ENCODE results near the gene VLDLR. TPM values are rescaled to one million over a fixed set of nuclear protein-coding genes. Genes with fewer than 3 reads are reported as not detected.

The VLDLR gene
- total and polyA plus RNA-seq, 9 donors = 37.3 to 232 (median 81.8) TPM

GRCh38 chr9:2622461-2623287 lies 1.1 kb downstream of the VLDLR start:
- peak; percentile 41 to 68 (median 62) for DNase-seq
- Histone ChIP-seq H3K27ac (peak overlapping the region; percentile 91 to 95), H3K4me1 (ENCODE audit: insufficient read depth) (peaks cover 5% of the 10 kb centered on the region), H3K36me3 (no peaks in the 10 kb centered on the region), H3K4me3 (peak overlapping the region; percentile 86), H3K9me3 (no peaks in the 10 kb centered on the region), H3K27me3 (no peaks in the 10 kb centered on the region)
- TF ChIP-seq, protein P1, sequence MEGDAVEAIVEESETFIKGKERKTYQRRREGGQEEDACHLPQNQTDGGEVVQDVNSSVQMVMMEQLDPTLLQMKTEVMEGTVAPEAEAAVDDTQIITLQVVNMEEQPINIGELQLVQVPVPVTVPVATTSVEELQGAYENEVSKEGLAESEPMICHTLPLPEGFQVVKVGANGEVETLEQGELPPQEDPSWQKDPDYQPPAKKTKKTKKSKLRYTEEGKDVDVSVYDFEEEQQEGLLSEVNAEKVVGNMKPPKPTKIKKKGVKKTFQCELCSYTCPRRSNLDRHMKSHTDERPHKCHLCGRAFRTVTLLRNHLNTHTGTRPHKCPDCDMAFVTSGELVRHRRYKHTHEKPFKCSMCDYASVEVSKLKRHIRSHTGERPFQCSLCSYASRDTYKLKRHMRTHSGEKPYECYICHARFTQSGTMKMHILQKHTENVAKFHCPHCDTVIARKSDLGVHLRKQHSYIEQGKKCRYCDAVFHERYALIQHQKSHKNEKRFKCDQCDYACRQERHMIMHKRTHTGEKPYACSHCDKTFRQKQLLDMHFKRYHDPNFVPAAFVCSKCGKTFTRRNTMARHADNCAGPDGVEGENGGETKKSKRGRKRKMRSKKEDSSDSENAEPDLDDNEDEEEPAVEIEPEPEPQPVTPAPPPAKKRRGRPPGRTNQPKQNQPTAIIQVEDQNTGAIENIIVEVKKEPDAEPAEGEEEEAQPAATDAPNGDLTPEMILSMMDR (IDR thresholded peaks at IDR 0.05) = no peak
- no peak for TF ChIP-seq POLR2A (IDR thresholded peaks at IDR 0.05)
- no peak for TF ChIP-seq EP300 (IDR thresholded peaks at IDR 0.05)
- WGBS, 3 donors = 0 to 1% (median 0%) methylated on average over 49 to 82 of the region's 82 CpGs
- intact Hi-C loops (cut with DNase I) = loop anchor here (5.0 to 10.0 kb wide), 10 partner anchors 105 to 498 kb away; no protein-coding TSS in a partner anchor

DNA sequence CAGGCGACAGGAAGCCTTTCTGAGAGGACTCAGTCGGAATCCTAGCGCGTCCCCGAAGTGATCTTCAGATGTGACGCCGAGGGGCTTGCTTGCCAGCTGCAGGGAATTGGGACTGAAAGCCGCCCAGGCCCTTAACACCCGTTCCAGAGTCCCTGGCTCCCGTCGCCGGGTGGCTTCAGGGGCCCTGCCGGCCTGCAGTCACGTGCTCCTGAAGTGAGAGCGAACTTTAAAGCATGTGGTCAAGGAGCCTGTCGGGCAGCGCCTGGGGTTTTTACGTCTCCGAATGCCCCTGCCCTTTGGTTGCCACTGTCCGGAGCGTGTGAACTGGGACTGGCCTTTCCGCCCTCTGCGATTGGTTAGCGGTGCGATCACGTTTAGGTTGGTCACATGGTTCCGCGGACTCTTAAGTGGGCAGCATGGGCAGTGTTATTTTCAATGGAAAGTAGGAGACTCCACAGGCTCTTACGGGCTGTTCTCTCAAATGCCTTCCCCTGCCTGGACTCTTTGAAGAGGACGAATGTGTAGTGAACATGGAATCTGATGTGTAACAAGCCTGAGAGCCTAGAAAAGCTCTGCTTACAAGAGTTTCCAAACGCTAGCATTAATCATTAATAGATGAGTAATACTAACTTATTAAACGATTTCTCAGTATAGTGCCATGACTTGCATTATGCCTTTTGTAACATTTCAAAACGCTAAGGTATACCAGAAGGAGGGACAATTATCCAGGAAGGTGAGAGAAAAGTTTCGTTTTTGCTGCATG lies 1.9 kb downstream of the VLDLR start:
- Histone ChIP-seq H3K4me1 (ENCODE audit: insufficient read depth) (peaks cover 8% of the 10 kb centered on the region), H3K36me3 (no peaks in the 10 kb centered on the region), H3K4me3 (peak overlapping the region; percentile 86), H3K27ac (peak overlapping the region; percentile 91 to 95), H3K27me3 (no peaks in the 10 kb centered on the region), H3K9me3 (no peaks in the 10 kb centered on the region)
- DNase-seq = peak; percentile 79 to 84 (median 80)
- intact Hi-C loops (cut with DNase I) = loop anchor here (5.0 to 10.0 kb wide), 10 partner anchors 104 to 499 kb away; no protein-coding TSS in a partner anchor
- 3 to 4% (median 3%) methylated on average over 34 of the region's 34 CpGs for WGBS, 3 donors
- TF ChIP-seq, protein P1 (IDR thresholded peaks at IDR 0.05) = no peak
- TF ChIP-seq EP300 (IDR thresholded peaks at IDR 0.05) (no peak), POLR2A (IDR thresholded peaks at IDR 0.05) (peak; percentile 71)

GRCh38 chr9:2624051-2624682 lies 2.6 kb downstream of the VLDLR start:
- 52 to 65% (median 62%) methylated on average over 1 of the region's 1 CpG for WGBS, 3 donors
- no peak for DNase-seq
- H3K4me1 ChIP-seq (ENCODE audit: insufficient read depth) = peaks cover 11% of the 10 kb centered on the region
- peak overlapping the region; percentile 91 to 95 for H3K27ac ChIP-seq
- no peaks in the 10 kb centered on the region for H3K27me3 ChIP-seq
- H3K4me3 ChIP-seq = peak overlapping the region; percentile 86
- intact Hi-C loops (cut with DNase I) = loop anchor here (5.0 to 10.0 kb wide), 10 partner anchors 103 to 499 kb away; no protein-coding TSS in a partner anchor
- H3K9me3 ChIP-seq = no peaks in the 10 kb centered on the region
- TF ChIP-seq, protein P1 (IDR thresholded peaks at IDR 0.05) = no peak
- TF ChIP-seq POLR2A (IDR thresholded peaks at IDR 0.05) (no peak), EP300 (IDR thresholded peaks at IDR 0.05) (no peak)
- H3K36me3 ChIP-seq = no peaks in the 10 kb centered on the region

GRCh38 chr9:2625427-2625826 lies 3.8 kb downstream of the VLDLR start:
- H3K27me3 ChIP-seq = no peaks in the 10 kb centered on the region
- 70 to 79% (median 76%) methylated on average over 4 of the region's 4 CpGs for WGBS, 3 donors
- H3K36me3 ChIP-seq = no peaks in the 10 kb centered on the region
- peaks cover 15% of the 10 kb centered on the region for H3K4me1 ChIP-seq (ENCODE audit: insufficient read depth)
- H3K27ac ChIP-seq = peak overlapping the region in 1 of 2 donors; percentile 95
- no peaks in the 10 kb centered on the region for H3K9me3 ChIP-seq
- no peak for DNase-seq
- no peak overlapping the region for H3K4me3 ChIP-seq
- intact Hi-C loops (cut with DNase I) = loop anchor here (10.0 kb wide), 6 partner anchors 199 to 501 kb away; no protein-coding TSS in a partner anchor
- TF ChIP-seq, protein P1 (IDR thresholded peaks at IDR 0.05) = peak in 1 of 3 donors; percentile 27
- TF ChIP-seq EP300 (IDR thresholded peaks at IDR 0.05) = no peak
